ENCODE results near the gene FSTL4.

The FSTL4 gene

GRCh38 chr5:133657036-133657435, 44.7 kb upstream of the FSTL4 start:
- H3K4me3 ChIP-seq (ENCODE audit: low read length) = no peak overlapping the region
- DNase-seq = no peak
- H3K4me2 ChIP-seq (ENCODE audit: low read depth, low read length) = no peak overlapping the region
- H3K79me2 ChIP-seq (ENCODE audit: low read length) = no peaks in the 10 kb centered on the region
- H2AFZ ChIP-seq (ENCODE audit: low read length) = no peak overlapping the region
- no peaks in the 10 kb centered on the region for H3K9me2 ChIP-seq (replicated peaks; ENCODE audit: insufficient read depth, low read length)
- H3K9ac ChIP-seq (ENCODE audit: low read length) = no peak overlapping the region
- H3K27ac ChIP-seq (ENCODE audit: low read length) = no peak overlapping the region
- no peaks in the 10 kb centered on the region for H4K20me1 ChIP-seq (ENCODE audit: insufficient read depth, low read length)
- H3K27me3 ChIP-seq (replicated peaks; ENCODE audit: insufficient read depth, low read length) = no peaks in the 10 kb centered on the region
- TF ChIP-seq EZH2phosphoT487 (IDR thresholded peaks at IDR 0.05; ENCODE audit: low read length) = no peak
- no peak for TF ChIP-seq EZH2 (optimal IDR thresholded peaks at IDR 0.05; ENCODE audit: low read depth, low read length)
- TF ChIP-seq CTCF (IDR thresholded peaks at IDR 0.05; ENCODE audit: low read length) = no peak
- no peaks in the 10 kb centered on the region for H3F3A ChIP-seq (ENCODE audit: insufficient read depth, low read length)
- H3K4me1 ChIP-seq (ENCODE audit: low read length) = no peaks in the 10 kb centered on the region
- H3K9me3 ChIP-seq (replicated peaks; ENCODE audit: insufficient read depth, low read length) = no peaks in the 10 kb centered on the region
- no peaks in the 10 kb centered on the region for H3K36me3 ChIP-seq (replicated peaks; ENCODE audit: insufficient read depth, low read length)

GRCh38 chr5:133655966-133656365, 43.6 kb upstream of the FSTL4 start:
- Histone ChIP-seq H2AFZ (ENCODE audit: low read length) (no peak overlapping the region), H3K9ac (ENCODE audit: low read length) (no peak overlapping the region), H3K4me1 (ENCODE audit: low read length) (no peaks in the 10 kb centered on the region), H3F3A (ENCODE audit: insufficient read depth, low read length) (no peaks in the 10 kb centered on the region), H3K9me3 (replicated peaks; ENCODE audit: insufficient read depth, low read length) (no peaks in the 10 kb centered on the region), H3K79me2 (ENCODE audit: low read length) (no peaks in the 10 kb centered on the region), H3K36me3 (replicated peaks; ENCODE audit: insufficient read depth, low read length) (no peaks in the 10 kb centered on the region), H3K4me2 (ENCODE audit: low read depth, low read length) (no peak overlapping the region), H3K27me3 (replicated peaks; ENCODE audit: insufficient read depth, low read length) (no peaks in the 10 kb centered on the region), H4K20me1 (ENCODE audit: insufficient read depth, low read length) (no peaks in the 10 kb centered on the region), H3K9me2 (replicated peaks; ENCODE audit: insufficient read depth, low read length) (no peaks in the 10 kb centered on the region), H3K27ac (ENCODE audit: low read length) (no peak overlapping the region), H3K4me3 (ENCODE audit: low read length) (no peak overlapping the region)
- TF ChIP-seq CTCF (IDR thresholded peaks at IDR 0.05; ENCODE audit: low read length) = no peak
- no peak for TF ChIP-seq EZH2 (optimal IDR thresholded peaks at IDR 0.05; ENCODE audit: low read depth, low read length)
- TF ChIP-seq EZH2phosphoT487 (IDR thresholded peaks at IDR 0.05; ENCODE audit: low read length) = no peak
- no peak for DNase-seq

- no peaks in the 10 kb centered on the region for H3F3A ChIP-seq (ENCODE audit: insufficient read depth, low read length)
- no peak for DNase-seq
- TF ChIP-seq CTCF (IDR thresholded peaks at IDR 0.05; ENCODE audit: low read length) (no peak), EZH2 (optimal IDR thresholded peaks at IDR 0.05; ENCODE audit: low read depth, low read length) (no peak), EZH2phosphoT487 (IDR thresholded peaks at IDR 0.05; ENCODE audit: low read length) (no peak)
These were observed 41.4 kb upstream of the FSTL4 start for GRCh38 chr5:133653760-133654049.

More at GRCh38 chr5:133653760-133654049, 41.4 kb upstream of the FSTL4 start:
- H3K4me1 ChIP-seq (ENCODE audit: low read length) = no peaks in the 10 kb centered on the region
- no peaks in the 10 kb centered on the region for H4K20me1 ChIP-seq (ENCODE audit: insufficient read depth, low read length)
- H3K4me3 ChIP-seq (ENCODE audit: low read length) = no peak overlapping the region
- H3K27ac ChIP-seq (ENCODE audit: low read length) = no peak overlapping the region
- no peak overlapping the region for H2AFZ ChIP-seq (ENCODE audit: low read length)
- H3K9me3 ChIP-seq (replicated peaks; ENCODE audit: insufficient read depth, low read length) = no peaks in the 10 kb centered on the region
- no peaks in the 10 kb centered on the region for H3K36me3 ChIP-seq (replicated peaks; ENCODE audit: insufficient read depth, low read length)
- no peak overlapping the region for H3K4me2 ChIP-seq (ENCODE audit: low read depth, low read length)
- no peaks in the 10 kb centered on the region for H3K9me2 ChIP-seq (replicated peaks; ENCODE audit: insufficient read depth, low read length)
- no peaks in the 10 kb centered on the region for H3K27me3 ChIP-seq (replicated peaks; ENCODE audit: insufficient read depth, low read length)
- no peak overlapping the region for H3K9ac ChIP-seq (ENCODE audit: low read length)
- H3K79me2 ChIP-seq (ENCODE audit: low read length) = no peaks in the 10 kb centered on the region
